Skeletal muscle tissue (tissue), 4 donors: ENCODE results near the gene MVB12B. TPM values are rescaled to one million over a fixed set of nuclear protein-coding genes. Genes with fewer than 3 reads are reported as not detected.

Source experiments
- H3K27ac ChIP-seq: one replicate; pipeline ENCODE4 v1.7.0; 2013; ENCODE audit warnings: mild to moderate bottlenecking, low read depth, low read length, inconsistent platforms
- H3K27me3 ChIP-seq, 3 donors: one replicate each; pipeline ENCODE4 v1.7.0; 2013; ENCODE audit warnings: low read length in 3 of 3; ENCODE audit not compliant: control insufficient read depth in 3 of 3, insufficient read depth in 3 of 3
- H3K36me3 ChIP-seq, 3 donors: one replicate each; pipeline ENCODE4 v1.7.0; 2013; ENCODE audit warnings: low read length in 3 of 3; ENCODE audit not compliant: control insufficient read depth in 3 of 3, insufficient read depth in 3 of 3
- H3K4me1 ChIP-seq, 3 donors: one replicate each; pipeline ENCODE4 v1.7.0; 2013; ENCODE audit warnings: low read length in 3 of 3, mild to moderate bottlenecking in 3 of 3; ENCODE audit not compliant: control insufficient read depth in 3 of 3, insufficient read depth in 3 of 3
- H3K4me3 ChIP-seq, 3 donors: one replicate each; pipeline ENCODE4 v1.7.0; 2013; ENCODE audit warnings: low read length in 3 of 3
- H3K9ac ChIP-seq, 3 donors: one replicate each; pipeline ENCODE4 v1.7.0; 2013; ENCODE audit warnings: low read length in 3 of 3, mild to moderate bottlenecking in 3 of 3, moderate library complexity in 2 of 3, low read depth in 1 of 3
- H3K9me3 ChIP-seq, 3 donors: one replicate each; pipeline ENCODE4 v1.7.0; 2013; ENCODE audit warnings: low read length in 3 of 3; ENCODE audit not compliant: control insufficient read depth in 3 of 3
- total RNA-seq: library from RNA; depleted of rRNA; stranded (reverse); fragments of >200 nt; gene quantifications from one replicate; pipeline ENCODE4 v1.2.3, GENCODE V29; 2014
- donor health status: Osteomylitis.

Gene MVB12B
- total RNA-seq, 1 donor from 2014 or later, result 13.0 TPM

DNA sequence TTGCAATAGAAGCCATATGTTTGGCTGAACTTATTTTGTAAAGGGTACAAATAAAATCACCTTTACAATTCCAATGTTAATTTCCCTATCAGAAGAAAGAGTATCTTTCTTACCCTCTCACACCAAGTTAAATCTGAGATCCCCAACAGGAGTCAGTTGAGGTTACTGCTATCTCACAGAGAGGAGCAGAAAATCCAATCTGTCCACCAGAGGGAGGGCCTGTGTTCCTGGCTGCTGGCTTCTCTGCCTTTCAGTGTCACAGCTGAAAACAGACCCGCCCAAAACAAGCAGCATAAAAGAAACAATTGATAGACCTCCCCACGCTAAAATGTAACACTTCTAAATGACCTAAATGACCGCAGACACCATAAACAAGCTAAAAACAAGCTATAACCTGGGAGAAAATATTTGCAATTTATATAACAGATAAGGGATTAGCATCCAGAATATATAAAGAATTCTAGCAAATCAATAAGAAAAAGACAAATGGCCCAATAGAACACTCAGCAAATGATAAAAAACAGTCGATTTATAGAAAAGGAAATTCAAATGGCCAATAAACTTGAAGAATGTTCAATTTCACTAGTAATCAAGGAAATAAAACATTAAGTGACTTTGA, 24.5 kb upstream of the MVB12B start:
- Histone ChIP-seq H3K4me3 (no peak overlapping the region), H3K27ac (no peak overlapping the region), H3K9me3 (no peaks in the 10 kb centered on the region), H3K9ac (no peak overlapping the region), H3K27me3 (peaks cover 0 to 4% (median 0%) of the 10 kb centered on the region in 3 donors), H3K4me1 (no peaks in the 10 kb centered on the region), H3K36me3 (no peaks in the 10 kb centered on the region)

DNA sequence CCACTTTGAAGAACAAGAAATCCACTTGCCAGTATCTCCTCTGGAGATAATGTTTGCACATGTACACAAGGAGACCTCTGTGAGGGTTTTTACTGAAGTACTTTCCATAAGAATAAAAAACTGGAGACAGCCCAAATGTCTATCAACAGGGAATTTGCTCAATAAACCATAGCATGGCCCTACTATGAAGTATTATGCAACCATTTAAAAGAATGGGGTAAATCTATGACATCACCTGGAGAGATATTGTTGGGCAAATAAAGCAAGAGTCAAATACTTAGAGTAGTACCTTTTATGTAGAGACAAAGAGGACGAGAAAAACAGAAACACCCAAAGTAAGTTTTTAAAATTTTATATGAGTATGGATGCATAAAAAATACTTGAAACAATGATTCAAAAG, 23.9 kb upstream of the MVB12B start:
- Histone ChIP-seq H3K9ac (no peak overlapping the region), H3K4me3 (no peak overlapping the region), H3K27me3 (peaks cover 0 to 4% (median 0%) of the 10 kb centered on the region in 3 donors), H3K36me3 (no peaks in the 10 kb centered on the region), H3K27ac (no peak overlapping the region), H3K9me3 (no peaks in the 10 kb centered on the region), H3K4me1 (no peaks in the 10 kb centered on the region)

DNA sequence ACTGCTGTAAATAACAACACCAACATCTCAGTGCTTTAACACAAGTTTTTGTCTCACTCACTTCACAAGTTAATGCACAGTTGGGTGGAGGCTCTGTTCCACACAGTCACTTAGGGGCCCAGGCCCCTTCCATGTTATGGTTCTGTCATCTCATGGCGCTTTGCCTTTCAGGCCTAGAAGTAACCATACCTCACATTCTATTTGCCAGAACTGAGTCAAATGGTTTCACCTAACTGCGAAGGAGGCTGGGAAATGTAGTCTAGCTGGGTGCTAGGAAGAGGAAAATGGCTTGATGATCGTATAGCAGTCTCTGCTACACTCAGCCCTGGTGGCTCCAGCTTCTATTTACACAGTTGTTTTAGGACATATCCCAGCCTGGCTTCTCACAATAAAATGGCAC, 23.1 kb upstream of the MVB12B start:
- no peak overlapping the region for H3K27ac ChIP-seq

DNA sequence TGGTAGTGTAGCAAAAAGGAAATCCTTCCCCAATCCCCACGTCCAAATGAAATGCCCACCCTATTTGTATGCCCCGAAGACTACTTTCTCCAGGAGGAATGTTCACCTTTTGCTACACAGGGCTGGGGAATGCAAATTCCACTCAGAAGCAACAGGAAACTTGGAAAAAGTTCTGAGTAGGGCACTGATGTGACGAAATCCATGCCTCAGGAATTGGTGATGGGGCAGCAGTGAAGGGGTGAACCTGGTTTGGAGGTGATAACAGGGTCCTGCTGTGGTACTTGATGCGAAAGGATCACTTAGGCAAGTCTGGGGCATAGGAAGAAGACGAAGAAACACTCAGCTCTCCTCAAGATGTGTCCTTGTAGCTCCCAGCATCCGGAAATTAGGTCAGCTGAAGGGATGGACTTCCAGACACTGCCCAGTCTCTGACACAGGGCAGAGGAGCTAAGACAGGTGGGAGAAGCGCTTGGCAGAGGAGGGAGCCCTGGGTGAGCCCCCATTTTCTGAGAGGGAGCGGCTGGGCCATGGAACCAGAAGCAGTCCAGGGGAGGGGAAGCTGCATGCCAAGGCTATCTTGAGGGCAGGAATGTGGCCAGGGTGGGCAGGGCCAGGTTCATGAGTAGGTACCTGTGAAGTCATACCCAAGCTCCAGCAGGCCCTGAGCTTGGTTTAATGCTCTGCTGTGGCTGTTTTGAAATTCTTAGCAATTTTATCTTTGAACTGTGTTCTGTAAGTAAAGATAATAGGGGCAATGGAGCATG, 22.2 kb upstream of the MVB12B start:
- Histone ChIP-seq H3K27me3 (no peaks in the 10 kb centered on the region), H3K36me3 (no peaks in the 10 kb centered on the region), H3K27ac (no peak overlapping the region), H3K9ac (no peak overlapping the region), H3K4me1 (no peaks in the 10 kb centered on the region), H3K4me3 (no peak overlapping the region), H3K9me3 (no peaks in the 10 kb centered on the region)

More for the DNA sequence above, 23.1 kb upstream of the MVB12B start:
- H3K9ac ChIP-seq, result no peak overlapping the region
- no peaks in the 10 kb centered on the region for H3K36me3 ChIP-seq
- H3K4me3 ChIP-seq, result no peak overlapping the region
- H3K4me1 ChIP-seq, result no peaks in the 10 kb centered on the region
- H3K9me3 ChIP-seq, result no peaks in the 10 kb centered on the region
- peaks cover 0 to 2% (median 0%) of the 10 kb centered on the region in 3 donors for H3K27me3 ChIP-seq

DNA sequence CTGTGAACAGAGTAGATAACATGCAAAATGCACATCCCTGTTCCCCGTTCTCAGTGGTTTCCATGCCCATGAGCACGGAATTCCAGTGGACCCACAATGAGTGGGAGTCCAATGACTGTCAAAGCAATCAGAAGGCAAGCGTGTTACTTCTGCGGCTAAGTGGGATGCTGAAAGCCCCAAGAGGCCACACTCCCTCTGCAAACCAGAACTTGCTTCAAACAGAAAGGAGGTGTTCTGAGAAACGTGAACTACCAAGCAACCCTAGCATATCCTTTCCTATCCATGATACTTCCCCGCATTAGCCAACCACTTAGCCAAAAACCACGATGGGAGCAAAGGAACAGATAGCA, 21.7 kb upstream of the MVB12B start:
- H3K4me1 ChIP-seq, result no peaks in the 10 kb centered on the region
- no peaks in the 10 kb centered on the region for H3K36me3 ChIP-seq
- no peak overlapping the region for H3K4me3 ChIP-seq
- H3K27ac ChIP-seq, result no peak overlapping the region
- H3K27me3 ChIP-seq, result no peaks in the 10 kb centered on the region
- H3K9me3 ChIP-seq, result no peaks in the 10 kb centered on the region
- H3K9ac ChIP-seq, result no peak overlapping the region

DNA sequence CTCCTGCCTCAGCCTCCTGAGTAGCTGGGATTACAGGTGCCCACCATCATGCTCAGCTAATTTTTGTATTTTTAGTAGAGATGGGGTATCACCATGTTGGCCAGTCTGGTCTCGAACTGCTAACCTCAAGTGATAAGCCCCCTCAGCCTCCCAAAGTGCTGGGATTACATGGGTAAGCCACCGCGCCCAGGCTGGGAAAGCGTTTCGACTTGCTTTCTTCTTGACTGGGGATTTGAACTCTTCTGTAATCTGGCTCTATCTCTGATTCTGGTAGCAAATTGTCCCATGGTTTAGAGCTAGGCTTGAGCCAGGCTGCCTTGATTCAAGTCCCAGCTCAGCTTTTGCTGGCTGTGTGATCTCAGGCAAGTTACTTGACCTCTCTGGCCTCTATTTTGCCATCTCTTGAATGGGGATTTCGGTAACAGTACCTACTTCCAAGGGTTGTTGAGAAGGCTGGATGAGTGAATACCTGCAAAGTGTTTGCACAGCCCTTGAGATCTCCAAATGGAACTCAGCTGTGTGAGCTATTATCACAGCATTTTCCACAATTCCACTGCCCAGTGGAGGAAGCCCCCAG, 20.5 kb upstream of the MVB12B start:
- Histone ChIP-seq H3K36me3 (no peaks in the 10 kb centered on the region), H3K9me3 (no peaks in the 10 kb centered on the region), H3K27me3 (no peaks in the 10 kb centered on the region), H3K4me1 (no peaks in the 10 kb centered on the region), H3K27ac (no peak overlapping the region), H3K9ac (no peak overlapping the region), H3K4me3 (no peak overlapping the region)

DNA sequence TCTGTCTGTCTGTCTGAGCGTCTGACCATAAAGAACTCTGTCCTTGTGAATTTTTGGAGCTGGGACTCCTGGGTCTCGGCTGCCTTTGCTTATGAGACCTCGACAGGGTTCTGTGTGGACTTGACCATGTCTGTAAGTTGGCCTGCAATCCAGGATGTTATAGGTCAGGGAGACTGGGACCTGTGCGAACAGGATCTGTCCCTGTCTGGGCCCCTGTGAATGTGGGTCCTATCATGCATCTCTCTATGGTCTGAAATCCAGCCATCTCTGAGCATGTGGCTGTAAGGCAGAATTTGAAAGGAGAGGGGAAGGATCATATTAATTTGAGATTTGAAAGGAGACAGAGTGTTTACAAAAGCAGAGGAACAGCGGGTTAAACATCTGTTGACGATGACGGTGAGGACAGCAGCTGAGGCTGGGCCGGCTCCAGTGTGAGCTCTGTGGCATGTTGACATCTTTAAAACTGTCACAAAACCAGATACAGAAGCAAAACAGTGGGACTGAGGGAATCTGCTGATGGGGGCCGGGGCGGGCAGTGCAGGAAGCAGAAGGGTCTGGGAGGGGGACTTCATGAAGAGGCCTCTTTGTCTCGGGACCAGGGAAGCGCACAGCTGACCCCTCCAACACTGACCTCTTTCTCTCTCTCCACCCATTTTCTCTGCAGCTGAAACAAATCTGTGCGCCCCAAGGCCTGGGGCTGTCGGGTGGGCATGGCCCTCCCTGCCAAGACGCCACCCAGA, 19.1 kb upstream of the MVB12B start:
- Histone ChIP-seq H3K9me3 (no peaks in the 10 kb centered on the region), H3K9ac (no peak overlapping the region), H3K4me3 (no peak overlapping the region), H3K4me1 (no peaks in the 10 kb centered on the region), H3K27ac (no peak overlapping the region), H3K36me3 (no peaks in the 10 kb centered on the region), H3K27me3 (no peaks in the 10 kb centered on the region)

DNA sequence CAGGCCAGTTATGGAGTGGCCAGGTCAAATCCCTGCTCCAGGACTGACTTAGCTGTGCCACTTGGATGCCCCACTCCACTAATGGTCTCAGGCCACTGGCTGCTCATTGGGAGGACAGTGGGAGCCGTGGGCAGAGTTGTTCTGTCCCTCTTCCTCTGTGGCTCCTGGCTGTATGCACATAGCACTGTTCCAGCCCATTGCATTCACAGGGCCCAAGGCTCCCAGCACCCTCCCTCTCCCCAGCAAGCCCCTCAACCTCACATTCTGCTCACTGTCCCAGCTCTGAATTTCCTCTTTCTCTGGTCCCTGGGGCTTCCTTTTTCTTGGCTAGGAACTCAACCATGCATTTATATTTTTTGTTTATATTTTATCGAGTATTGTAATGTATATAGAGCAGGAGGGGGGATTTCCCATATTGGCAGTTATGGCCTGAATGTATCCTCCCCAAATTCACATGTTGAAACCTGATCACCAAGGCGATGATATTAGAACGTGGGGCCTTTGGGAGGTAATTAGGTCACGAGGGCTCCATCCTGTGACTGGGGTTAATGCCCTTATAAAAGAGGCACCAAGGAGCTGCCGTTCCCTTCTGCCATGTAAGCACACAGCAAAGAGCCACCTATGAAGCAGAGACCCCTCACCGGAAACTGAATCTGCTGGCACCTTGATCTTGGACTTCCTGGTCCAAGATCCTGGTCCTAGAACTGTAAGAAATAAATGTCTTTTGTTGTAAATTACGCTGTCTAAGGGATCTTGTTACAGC, 17.0 kb upstream of the MVB12B start:
- Histone ChIP-seq H3K27me3 (no peaks in the 10 kb centered on the region), H3K4me1 (no peaks in the 10 kb centered on the region), H3K27ac (no peak overlapping the region), H3K36me3 (no peaks in the 10 kb centered on the region), H3K9me3 (no peaks in the 10 kb centered on the region), H3K4me3 (no peak overlapping the region), H3K9ac (no peak overlapping the region)

DNA sequence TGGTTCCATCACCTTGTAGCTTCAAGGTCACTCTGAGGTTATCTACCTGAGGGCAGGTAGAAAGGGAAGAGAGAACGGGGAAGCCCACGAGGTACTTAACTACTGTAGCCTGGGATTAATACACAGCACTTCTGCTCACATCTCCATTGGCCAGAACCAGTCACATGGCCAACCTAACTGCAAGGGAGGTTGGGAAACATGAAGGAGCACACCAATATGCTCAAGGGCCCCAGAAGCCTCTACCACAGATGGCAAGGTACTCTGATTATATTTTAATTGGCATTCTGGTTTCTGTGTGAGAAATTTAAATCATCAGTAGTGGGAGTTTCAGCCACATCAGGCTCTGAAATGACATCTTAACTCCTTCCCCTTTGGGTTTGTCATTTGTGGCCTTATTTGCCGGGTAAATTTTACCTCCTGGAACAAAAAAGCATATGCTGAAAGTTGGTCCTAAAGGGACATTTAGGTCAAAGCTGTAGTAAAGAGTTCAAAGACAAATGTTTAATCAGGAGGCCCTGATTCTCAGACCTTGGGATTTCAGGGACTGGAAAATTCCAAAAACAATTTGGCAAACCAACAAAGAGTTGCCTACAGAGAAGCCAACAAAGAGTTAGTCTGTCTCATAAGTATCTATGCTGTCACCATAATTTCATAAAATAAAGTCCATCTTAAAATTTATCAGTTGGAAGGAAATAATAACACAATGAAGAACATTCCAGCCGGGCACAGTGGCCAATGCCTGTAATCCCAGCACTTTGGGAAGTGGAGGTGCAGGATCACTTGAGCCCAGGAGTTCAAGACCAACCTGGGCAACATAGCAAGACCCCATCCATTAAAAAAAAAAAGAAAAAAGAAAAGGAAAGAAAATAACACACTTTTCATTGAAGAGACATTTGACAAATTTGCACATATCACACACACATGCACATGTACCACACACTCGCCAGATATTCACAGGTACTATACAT, 13.8 kb upstream of the MVB12B start:
- Histone ChIP-seq H3K27ac (no peak overlapping the region), H3K9ac (no peak overlapping the region), H3K36me3 (no peaks in the 10 kb centered on the region), H3K4me1 (no peaks in the 10 kb centered on the region), H3K27me3 (no peaks in the 10 kb centered on the region), H3K9me3 (no peaks in the 10 kb centered on the region), H3K4me3 (no peak overlapping the region)
